A172 (cell line): ENCODE data around the gene LYAR. TPM values are rescaled to one million over a fixed set of nuclear protein-coding genes. Genes with fewer than 3 reads are reported as not detected.

ENCODE experiments used
- DNase-seq: peaks from one replicate; pipeline ENCODE4 v3.0.0-alpha.2; 2015; ENCODE audit warnings: low spot score
- total RNA-seq: library from RNA; depleted of rRNA; stranded (reverse); fragments of >200 nt; shearing (Covaris generic); gene quantifications from 2 replicates; pipeline ENCODE4 v1.2.3, GENCODE V29; 2014

Gene LYAR
- total RNA-seq, 1 experiment from 2014 or later, result 54.5 TPM

DNA sequence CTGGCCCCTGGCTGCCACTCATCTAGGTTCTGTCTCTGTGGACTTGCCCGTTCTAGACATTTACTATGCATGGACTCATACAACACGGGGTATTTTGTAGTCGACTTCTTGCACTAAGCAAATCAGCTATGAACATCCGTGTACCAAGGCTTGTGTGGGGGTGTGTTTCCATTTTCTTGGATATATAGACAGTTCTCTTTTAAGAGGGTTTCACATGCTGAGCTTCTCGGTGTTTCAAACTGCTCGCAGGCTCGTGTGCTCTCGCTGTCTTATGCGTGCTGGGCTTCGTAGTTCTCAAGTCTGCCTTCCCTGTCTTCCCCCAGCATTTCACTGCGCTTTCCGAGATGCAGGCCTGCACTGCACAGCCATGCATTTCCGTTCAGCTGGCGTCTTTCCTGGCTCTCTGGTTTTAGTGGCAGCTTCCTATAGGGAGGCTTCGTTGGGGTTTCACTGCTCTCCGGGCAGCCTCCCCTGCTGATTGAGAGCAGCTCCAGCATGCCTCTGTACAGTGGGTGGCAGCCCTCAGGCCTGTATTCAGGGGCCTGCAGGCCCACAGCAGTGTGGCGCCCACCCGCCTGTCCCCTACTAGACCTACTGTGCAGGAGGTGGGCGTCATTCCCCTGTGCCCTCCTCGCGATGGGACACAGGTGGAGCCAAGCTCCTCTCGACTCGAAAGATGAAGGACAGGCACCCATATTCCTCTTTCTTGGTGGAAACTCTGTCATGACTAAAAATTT, 27.7 kb upstream of the LYAR start:
- no peak for DNase-seq

DNA sequence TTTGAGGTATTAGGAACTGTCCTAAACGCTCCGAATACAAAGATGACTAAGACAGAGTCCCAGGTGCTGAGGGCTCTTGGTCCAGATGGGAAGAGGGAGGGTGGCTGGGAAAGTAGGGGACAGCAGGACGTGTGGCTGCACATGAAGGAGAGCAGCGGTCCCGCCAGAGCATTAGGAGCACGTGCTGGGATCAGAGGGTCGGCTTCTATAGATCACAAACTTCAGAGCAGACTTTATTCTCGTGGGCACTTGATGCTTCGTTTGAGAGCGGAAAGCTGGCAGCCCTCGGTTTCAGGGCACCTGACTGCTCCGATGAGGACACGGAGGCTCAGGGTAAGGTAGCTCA, 26.2 kb upstream of the LYAR start:
- DNase-seq, result no peak

DNA sequence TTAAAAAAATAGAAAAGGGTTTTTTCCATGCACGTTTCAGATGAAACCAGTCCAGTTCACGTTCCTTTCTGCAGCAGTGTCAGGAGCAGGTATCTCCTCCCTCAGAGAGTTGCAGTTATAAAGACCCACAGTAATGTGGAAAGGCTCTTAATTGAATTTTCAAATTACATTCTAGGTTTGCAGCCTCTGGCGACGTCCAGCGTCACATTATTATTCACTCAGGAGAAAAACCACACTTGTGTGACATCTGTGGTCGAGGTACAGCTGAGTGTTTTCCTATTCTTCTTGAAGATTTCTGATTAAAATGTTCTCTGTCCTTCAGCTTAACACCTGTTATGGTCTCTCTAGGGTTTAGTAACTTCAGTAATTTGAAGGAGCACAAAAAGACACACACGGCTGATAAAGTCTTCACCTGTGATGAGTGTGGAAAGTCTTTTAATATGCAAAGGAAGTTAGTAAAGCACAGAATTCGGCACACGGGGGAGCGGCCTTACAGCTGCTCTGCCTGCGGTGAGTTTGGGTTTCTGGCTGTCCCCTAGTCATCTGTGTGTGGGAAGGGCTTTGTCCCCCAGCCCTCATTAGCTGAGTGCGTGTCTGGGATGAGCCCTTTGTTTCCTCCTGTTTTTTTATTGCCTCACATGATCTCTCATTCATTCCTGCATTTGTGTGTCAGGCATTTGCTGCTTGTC, 25.7 kb upstream of the LYAR start:
- DNase-seq, result no peak

DNA sequence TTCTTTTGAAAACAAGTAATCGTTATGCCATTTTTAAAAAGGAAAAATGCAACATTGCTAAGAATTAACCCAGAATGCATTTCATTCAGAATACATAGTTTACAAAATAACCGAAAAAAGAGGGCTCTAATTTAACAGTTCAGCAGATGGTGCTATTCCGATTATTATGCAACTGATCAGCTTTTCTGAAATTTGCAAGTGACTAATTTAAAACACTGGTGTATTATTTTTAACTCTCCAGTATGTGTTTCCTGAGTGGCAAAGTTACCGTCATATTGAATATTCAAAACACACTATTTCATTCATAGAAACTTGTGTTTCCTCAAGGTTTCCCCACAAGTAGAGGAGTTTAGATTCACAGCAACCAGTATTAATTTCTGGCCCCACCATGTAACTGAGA, 21.2 kb upstream of the LYAR start:
- DNase-seq, result no peak

DNA sequence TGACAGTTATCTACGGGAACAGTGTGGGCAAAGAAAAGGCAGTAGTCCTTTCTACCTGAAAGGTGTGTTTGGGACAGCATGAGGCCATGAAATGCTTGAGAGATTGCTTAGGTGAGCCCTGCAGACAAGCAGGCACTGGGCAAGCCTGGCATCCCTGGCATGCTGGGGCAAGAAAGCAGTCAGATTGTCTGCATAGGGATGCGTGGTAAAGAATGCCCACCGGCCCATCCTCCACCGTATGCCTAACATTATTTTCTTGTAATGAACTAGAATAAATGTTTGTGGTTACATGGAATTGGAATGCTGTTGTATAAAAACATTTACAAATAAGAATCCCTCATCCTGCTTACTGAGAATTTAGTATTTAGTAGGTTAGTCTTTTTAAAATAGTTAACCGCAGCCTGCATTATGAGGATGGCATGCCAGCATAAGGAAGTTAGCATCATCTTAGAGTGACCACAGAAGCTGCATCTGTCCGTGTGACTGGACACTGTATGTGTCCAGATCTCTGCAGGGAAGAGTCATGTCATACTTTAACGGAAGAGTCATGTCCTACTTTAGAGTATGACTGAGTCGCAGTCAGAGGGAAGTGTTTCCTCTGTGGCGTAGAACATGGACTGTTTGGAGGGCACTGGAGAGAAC, 19.0 kb upstream of the LYAR start:
- DNase-seq, result peak; percentile 51

DNA sequence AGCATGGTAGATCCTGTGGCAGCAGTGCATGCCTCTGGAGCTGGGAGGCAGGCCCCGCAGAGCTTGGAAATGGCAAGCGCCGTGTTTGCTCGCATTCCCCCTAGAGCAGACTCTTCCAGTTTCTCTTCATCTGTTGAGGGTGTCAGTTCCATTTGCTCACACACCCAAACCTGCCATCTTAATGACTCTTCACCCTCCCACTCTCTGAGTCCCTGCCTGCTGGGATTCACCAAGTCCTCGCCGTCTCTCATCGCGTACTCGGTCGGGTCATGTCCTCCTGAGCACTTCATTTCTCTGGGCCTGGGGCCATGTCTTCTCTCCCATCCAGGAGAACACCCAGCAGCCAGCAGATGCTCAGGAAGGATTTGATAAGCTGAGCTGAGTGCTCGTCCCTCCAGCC, 17.0 kb upstream of the LYAR start:
- no peak for DNase-seq

DNA sequence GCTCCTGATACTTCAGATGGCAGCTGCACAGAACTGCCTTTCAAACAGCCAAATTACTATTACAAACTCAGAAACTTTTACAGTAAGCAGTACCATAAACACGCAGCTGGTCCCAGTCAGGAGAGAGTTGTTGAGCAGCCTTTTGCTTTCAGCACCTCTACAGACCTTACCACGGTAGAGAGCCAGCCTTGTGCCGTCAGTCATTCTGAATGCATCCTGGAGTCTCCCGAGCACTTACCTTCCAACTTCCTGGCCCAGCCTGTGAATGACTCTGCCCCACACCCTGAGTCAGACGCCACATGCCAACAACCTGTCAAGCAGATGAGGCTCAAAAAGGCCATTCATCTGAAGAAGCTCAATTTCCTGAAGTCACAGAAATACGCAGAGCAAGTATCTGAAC, 12.5 kb upstream of the LYAR start:
- DNase-seq, result no peak

DNA sequence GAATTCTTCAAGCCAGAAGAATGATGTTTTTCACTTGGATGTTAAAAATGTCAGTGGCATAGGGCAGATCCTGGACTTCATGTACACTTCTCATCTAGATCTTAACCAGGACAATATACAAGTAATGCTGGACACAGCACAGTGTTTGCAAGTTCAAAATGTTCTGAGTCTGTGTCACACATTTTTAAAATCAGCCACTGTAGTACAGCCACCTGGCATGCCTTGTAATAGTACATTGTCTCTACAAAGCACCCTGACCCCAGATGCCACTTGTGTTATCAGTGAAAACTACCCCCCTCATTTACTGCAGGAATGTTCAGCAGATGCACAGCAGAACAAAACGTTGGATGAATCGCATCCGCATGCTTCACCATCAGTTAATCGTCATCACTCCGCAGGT, 12.0 kb upstream of the LYAR start:
- DNase-seq, result no peak

DNA sequence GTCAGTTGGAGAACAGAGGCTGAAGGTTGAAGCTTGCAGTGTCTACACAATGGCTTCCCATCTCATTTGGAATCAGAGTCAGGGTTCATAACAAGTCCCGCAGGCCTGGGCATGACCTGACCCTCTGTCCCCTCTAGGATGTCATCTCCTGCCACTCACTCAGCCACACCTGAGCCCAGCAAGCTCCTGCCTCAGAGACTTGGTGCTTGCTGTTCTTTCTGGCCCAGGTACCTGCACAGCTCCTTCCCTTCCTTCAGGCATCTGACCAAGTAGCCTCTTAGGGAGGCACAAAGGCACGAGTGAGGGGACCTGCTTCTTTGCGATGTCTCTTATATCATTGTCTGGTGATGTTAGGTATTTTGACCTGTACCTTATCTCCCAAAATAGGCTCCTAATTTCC, 9.1 kb upstream of the LYAR start:
- no peak for DNase-seq

DNA sequence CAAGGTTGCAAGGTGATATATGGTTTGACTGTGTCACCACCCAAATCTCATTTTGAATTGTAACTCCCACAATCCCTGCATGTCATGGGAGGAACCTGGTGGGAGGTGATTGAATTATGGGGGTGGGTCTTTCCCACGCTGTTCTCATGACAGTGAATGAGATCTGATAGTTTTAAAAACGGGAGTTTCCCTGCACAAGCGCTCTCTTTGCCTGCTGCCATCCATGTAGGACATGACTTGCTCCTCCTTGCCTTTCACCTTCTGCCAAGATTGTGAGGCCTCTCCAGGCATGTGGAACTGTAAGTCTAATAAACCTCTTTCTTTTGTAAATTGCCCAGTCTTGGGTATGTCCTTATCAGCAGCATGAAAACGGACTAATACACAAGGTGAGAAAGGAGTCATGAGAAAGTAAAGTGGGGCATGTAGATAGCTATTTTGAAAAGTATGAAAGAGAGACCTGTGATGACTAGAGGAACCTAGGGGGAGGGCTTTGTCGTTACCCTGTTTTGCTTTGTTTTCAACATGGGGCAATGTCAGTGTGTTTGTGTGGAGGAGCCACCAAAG, 6.4 kb upstream of the LYAR start:
- DNase-seq, result no peak

DNA sequence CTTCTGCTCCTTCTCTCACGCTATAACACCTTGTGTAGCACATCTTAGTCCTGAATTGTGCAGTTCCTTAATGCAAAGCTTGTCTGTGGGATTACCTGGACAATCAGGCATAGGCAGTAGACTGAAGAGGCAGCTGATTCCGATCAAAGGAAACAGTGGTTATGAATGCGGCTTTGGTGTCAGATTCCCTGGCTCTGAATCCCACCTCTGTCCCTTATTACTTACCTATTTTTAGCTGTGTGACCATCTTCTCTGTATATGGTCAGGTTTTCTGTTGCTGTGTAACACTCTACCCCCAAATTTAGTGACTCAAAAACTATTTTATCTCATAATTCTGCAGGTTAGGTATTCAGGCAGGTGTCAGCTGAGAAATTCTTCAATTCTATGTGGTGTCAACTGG, 3.3 kb upstream of the LYAR start:
- no peak for DNase-seq

DNA sequence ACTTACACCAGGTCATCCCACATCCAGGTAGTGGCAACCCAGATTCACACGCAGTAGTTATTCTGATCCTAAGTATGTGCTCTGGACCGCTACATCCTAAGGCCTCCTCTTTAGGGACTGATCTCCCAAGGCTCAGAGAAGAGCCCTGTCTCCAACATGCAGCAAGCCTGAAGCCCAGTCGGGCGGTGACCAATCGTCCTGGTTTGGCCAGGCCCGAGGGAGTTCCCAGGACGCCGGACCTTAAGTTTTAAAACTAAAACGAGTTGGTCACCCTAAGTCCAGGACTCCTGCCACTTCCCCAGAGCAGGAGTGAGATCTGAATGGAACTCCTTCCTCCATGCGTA, 385 bp downstream of the LYAR start:
- peak; percentile 14 for DNase-seq

DNA sequence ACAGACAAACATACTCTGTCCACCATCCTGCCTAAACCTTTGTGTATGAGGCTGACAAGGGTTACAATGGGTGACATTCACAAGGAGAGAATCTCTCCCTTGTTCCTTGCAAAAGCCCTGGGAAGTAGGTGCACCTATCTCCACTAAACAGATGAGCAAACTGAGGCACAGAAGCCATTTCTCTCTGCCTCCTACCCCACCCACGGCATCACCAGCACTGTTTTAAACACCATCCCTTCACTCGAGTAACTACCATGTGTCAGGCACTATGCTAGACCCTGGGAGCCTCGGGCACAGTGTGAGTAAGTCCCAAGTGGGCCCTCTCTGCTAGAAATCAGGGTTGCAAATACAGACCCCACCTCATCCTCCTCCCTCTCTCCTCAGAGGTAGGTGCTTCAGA, 899 bp downstream of the LYAR start:
- no peak for DNase-seq

DNA sequence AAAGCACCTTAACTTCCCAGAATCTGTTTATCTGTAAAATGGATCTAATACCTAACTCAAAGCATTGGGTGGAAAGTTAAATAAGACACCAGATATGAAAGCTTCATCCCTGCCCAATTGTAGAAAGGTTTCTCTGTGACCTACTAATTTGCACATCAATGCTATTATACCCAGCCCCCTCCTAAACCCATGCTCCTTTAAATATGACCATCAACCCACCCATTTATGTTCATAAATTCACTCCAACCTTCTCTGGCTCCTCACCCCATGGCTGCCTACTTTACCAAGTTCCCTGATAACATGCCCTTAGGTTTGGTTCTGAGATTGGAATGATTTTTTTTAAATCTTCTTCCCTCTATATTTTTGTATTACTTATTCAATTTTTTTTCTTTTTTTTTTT, 1.9 kb downstream of the LYAR start:
- no peak for DNase-seq

DNA sequence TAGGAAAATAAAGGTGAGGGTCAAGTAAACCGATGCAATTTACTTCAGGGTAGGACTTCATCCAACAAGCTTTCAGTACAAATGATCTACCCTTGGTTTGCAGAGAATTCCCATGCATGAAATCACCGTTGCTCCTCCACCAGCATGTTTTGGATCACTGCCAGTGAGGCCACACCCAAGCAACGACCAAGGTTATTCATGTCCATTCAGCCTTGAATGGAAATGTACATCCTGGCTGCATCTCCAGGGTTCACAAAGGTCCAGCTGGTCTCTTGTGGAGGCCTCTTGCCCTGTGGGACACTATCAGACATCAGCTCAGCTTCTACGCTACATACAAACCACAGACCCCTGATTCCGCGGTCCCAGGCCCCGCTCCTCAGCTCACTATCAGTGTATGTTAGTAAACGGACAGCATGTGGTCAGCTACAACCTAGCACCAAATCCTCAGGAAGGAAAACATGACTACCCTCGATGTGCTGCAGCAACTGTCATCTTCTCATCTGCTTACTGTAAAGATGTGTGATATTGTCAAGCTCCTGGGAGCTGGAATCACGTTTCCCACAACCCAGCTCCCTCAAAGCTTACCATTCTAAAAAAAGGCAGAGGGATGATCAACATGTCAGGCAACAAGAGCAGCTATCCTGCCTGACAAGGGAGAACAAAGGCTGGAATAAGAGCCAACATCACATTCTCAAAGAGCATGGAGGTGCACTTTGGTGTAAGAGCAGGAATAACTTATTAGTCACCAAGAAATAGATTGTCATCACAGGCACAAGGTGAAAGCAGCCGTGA, 4.9 kb downstream of the LYAR start:
- peak; percentile 55 for DNase-seq

DNA sequence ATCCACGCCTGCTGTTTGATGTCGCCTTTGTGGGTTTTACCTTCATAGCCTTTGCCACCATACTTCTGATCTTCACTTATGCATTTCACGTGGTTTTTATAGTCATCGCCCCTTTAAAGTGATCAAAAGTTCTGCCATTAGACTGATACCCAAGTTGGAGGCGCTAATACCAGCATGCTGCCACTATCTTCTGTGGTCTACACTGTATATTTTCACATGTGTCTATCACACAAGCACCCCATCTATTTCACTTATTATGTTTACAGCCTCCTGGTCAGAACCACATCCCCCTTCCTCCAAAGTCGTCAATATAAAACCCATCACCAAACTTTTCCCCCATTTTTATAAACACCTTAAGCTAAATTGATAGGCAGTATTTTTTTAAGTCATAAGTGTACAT, 8.2 kb downstream of the LYAR start:
- no peak for DNase-seq

DNA sequence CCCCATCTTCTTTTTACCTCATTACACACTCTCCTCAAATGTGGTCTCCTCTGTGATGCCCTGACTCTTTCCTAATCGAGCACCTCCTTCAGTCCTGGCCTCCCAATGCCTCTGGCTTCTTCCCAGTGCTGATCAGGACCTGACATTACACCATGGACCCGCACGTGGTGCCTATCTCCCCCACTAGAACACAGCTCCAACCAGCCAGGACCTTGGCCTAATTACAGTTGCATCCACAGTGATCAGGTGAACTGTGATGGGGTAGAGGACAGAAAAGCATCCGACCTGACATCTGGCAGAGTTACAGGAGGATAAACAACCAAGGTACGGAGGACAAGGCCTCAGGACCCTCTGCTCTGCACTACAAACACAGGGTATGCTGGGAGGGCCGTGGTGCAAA, 12.4 kb downstream of the LYAR start:
- DNase-seq, result no peak

DNA sequence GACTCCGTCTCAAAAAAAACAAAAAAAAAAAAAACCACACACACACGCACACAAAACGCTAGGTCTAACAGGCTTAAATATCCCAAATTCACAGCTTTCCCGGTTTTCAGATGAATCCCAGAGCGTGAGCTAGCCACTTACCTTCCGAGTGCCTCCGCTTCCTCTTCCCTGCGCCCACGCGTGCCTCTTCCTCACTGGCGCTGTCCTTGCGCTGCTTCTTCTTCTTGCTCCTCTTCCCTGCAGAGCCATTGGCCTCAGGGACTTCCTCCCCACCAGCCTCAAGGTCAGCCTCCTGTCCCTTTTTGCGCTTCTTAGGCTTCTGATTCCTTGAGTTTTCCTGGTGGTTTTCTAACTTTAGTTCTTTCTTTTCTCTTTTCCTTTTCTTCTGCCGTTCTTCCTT, 15.7 kb downstream of the LYAR start:
- DNase-seq, result no peak

DNA sequence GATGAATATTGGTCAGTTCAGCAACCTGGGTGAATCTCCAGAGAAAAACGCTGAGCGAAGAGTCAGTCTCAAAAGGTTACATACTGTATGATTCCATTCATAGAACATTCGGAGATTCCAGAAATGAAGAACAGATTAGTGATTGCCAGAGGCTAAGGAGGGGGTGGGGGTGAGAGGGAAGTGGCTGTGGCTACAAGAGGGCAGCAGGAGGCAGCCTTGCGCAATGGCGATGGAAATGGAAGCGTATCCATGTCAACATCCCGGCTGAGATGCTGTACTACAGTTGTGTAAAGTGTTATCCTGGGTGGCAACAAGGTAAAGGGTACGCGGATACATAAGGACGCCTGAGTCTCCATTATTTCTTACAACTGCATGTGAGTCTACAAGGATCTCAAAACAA, 18.0 kb downstream of the LYAR start:
- no peak for DNase-seq

DNA sequence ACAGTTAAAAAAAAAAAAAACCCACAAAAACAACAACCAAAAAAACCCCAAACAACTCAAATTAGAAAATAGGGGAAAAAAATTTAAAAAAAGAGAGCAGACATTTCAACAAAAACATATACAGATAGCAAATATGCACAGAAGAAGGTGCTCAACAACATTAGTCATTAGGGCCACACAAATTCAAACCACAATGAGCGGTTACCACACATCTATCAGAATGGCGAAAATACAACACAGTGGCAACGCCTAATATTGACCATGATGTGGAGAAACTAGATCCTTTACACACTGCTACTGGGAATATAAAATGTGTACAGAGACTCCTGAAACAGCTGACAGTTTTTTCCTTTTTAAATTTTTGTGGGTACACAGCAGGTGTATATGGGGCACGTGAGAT, 19.4 kb downstream of the LYAR start:
- peak; percentile 47 for DNase-seq

DNA sequence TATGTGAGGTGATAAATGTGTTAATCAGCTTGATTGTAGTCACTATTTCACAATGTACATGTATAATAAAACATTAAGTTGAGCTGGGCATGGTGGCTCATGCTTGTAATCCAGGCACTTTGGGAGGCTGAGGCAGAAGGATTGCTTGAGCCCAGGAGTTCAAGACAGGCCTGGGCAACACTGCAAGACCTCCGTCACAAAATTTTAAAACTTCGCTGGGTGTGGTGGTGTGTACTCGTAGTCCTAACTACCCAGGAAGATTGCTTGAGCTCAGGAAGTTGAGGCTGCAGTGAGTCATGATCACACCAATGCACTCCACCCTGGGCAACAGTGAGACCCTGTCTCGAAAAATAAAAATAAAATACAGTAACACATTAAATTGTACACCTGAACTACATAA, 20.1 kb downstream of the LYAR start:
- DNase-seq, result peak; percentile 60

DNA sequence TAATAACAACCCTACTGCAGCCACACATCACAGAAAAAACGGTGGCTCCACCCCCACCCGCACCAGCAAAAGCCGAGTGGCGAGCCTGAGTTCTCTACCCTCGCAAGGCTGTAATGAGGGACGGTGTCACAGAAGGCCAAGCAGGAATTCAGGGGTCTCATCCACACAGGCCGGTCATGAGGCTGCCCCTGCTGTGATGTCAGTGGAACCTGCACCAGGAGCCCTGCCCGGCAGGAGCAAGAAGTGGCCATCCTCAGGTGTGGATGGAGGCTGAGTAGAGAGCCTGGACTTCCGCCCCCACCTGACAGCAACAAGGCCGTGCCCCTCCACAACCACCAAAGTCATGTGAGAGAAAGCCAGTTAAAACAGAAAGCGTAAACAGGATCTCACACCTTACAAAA, 20.6 kb downstream of the LYAR start:
- no peak for DNase-seq
